Effector memory CD4-positive, alpha-beta T cell (primary cell): ENCODE measurements around the gene EIF1AX.
"Not testable (repeated sequence)": the region's sequence is repeated elsewhere in the genome, so short reads cannot be mapped to it uniquely, and the experiment has no call there.

ENCODE experiments used
- DNase-seq, 3 donors: peaks; one replicate each; pipeline ENCODE4 v3.0.0-alpha.2; 2020
- H3K27ac ChIP-seq: 2 replicates; pipeline ENCODE4 v1.7.0; 2013; ENCODE audit warnings: mild to moderate bottlenecking, low read length, moderate library complexity; ENCODE audit not compliant: insufficient read depth, poor library complexity, severe bottlenecking
- H3K27me3 ChIP-seq: replicated peaks from 2 replicates; pipeline ENCODE4 v1.7.0; 2013; ENCODE audit warnings: mild to moderate bottlenecking, low read length; ENCODE audit not compliant: insufficient read depth, control insufficient read depth, poor library complexity, severe bottlenecking
- H3K36me3 ChIP-seq: 2 replicates; pipeline ENCODE4 v1.7.0; 2013; ENCODE audit warnings: mild to moderate bottlenecking, low read length, moderate library complexity; ENCODE audit not compliant: control insufficient read depth, insufficient read depth
- H3K4me1 ChIP-seq: 2 replicates; pipeline ENCODE4 v1.7.0; 2013; ENCODE audit warnings: low read length, mild to moderate bottlenecking; ENCODE audit not compliant: control insufficient read depth, insufficient read depth, poor library complexity, severe bottlenecking
- H3K4me3 ChIP-seq: 2 replicates; pipeline ENCODE4 v1.7.0; 2013; ENCODE audit warnings: low read length, low read depth, mild to moderate bottlenecking; ENCODE audit not compliant: insufficient read depth, poor library complexity, severe bottlenecking
- H3K9me3 ChIP-seq: 2 replicates; pipeline ENCODE4 v1.7.0; 2013; ENCODE audit warnings: mild to moderate bottlenecking, low read length, moderate library complexity; ENCODE audit not compliant: control insufficient read depth

The EIF1AX gene

GRCh38 chrX:20129547-20129946, 12.1 kb downstream of the EIF1AX start:
- Histone ChIP-seq H3K27ac (no peak overlapping the region), H3K36me3 (peaks cover 47% of the 10 kb centered on the region), H3K4me1 (no peaks in the 10 kb centered on the region), H3K27me3 (no peaks in the 10 kb centered on the region), H3K4me3 (no peak overlapping the region), H3K9me3 (no peaks in the 10 kb centered on the region)
- no peak for DNase-seq

GRCh38 chrX:20128670-20129069, 13.0 kb downstream of the EIF1AX start:
- H3K4me1 ChIP-seq: no peaks in the 10 kb centered on the region
- no peak overlapping the region for H3K27ac ChIP-seq
- H3K4me3 ChIP-seq: no peak overlapping the region
- H3K36me3 ChIP-seq: peaks cover 44% of the 10 kb centered on the region
- no peaks in the 10 kb centered on the region for H3K9me3 ChIP-seq
- no peak for DNase-seq
- no peaks in the 10 kb centered on the region for H3K27me3 ChIP-seq

- H3K4me1 ChIP-seq, H3K9me3 ChIP-seq, DNase-seq, H3K4me3 ChIP-seq, H3K27ac ChIP-seq, H3K27me3 ChIP-seq: not testable (repeated sequence)
- H3K36me3 ChIP-seq: peaks cover 31% of the 10 kb centered on the region
These were observed 14.2 kb downstream of the EIF1AX start for GRCh38 chrX:20127440-20127839.

DNA sequence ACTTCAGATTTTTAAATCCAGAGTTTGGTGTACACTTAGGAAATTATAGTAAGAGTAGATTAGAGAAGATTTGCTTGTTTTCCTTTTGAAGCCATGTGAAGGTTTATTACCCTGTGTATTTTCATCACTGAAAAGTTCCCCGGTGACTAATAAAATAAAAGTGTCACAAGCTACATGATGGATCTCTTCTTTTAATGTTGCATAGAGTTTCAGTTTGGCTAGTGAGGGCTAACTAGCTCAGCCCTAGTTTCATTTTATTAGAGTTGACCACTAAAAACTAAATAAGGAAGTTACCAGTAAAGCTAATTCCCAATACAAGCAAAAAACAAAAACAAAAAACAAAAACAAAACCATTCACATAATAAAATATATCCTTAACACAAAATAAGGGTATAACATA, 14.8 kb downstream of the EIF1AX start:
- not testable (repeated sequence) for H3K4me1 ChIP-seq, H3K4me3 ChIP-seq, H3K27me3 ChIP-seq, H3K27ac ChIP-seq, H3K9me3 ChIP-seq, DNase-seq
- peaks cover 27% of the 10 kb centered on the region for H3K36me3 ChIP-seq

- H3K9me3 ChIP-seq: no peaks in the 10 kb centered on the region
- no peaks in the 10 kb centered on the region for H3K27me3 ChIP-seq
- DNase-seq: no peak
- no peak overlapping the region for H3K4me3 ChIP-seq
- H3K27ac ChIP-seq: no peak overlapping the region
- no peaks in the 10 kb centered on the region for H3K4me1 ChIP-seq
- H3K36me3 ChIP-seq: peaks cover 21% of the 10 kb centered on the region
These were observed 16.7 kb downstream of the EIF1AX start for GRCh38 chrX:20124964-20125363.

GRCh38 chrX:20118065-20118824, 23.4 kb downstream of the EIF1AX start:
- Histone ChIP-seq H3K4me1 (peaks cover 2% of the 10 kb centered on the region), H3K9me3 (no peaks in the 10 kb centered on the region), H3K4me3 (no peak overlapping the region), H3K27ac (no peak overlapping the region), H3K36me3 (no peaks in the 10 kb centered on the region), H3K27me3 (no peaks in the 10 kb centered on the region)
- no peak for DNase-seq

GRCh38 chrX:20116577-20117240, 24.9 kb downstream of the EIF1AX start, which contains the start of gene MAP7D2:
Gene MAP7D2 (minus strand): TSS chrX:20116907. CDS start chrX:20116879, 28 bp downstream.
- no peak for DNase-seq
- Histone ChIP-seq H3K27me3 (no peaks in the 10 kb centered on the region), H3K4me3 (no peak within 1 kb of the TSS), H3K27ac (no peak within 1 kb of the TSS), H3K36me3 (no peaks in the 10 kb centered on the region), H3K9me3 (no peaks in the 10 kb centered on the region), H3K4me1 (peaks cover 2% of the 10 kb centered on the region)

- DNase-seq: no peak
- Histone ChIP-seq H3K4me1 (peaks cover 2% of the 10 kb centered on the region), H3K4me3 (no peak overlapping the region), H3K36me3 (no peaks in the 10 kb centered on the region), H3K27ac (no peak overlapping the region), H3K27me3 (no peaks in the 10 kb centered on the region), H3K9me3 (no peaks in the 10 kb centered on the region)
These were observed 25.5 kb downstream of the EIF1AX start for GRCh38 chrX:20116087-20116576.

DNA sequence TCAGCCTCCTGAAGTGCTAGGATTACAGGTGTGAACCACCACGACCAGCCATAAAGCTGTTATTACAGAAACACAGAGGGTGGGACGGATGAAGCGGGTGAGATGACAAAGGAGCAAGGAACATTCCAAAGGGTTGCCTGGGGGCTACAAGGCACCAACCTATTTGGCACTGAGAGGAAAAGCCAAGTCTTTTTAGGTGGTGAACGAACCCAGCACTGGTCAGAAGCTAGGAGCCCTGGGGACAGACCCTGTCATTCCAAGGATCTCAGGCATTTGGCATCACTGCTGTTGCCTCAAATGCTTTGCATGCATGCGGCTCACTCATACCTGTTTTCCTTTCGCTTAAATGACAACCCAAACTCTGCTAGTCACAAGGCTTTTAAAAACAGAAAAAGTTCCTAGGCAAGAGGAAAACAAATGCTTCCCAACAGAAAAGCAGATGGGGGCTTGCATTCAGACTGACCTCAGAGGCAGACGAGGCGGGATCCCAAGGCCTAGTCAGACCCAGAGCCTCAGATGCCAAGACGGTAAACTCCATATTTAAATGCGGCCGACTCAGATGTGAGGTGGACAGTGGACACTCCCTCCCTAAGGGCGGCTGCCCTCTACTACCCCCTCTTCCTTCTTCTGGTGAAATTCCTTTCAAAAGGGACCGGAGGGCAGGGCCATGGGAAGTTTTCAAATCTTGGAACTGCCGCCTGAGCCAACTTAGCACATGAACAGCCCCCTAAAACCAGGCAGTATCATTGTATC, 29.4 kb downstream of the EIF1AX start:
- no peak overlapping the region for H3K4me3 ChIP-seq
- H3K4me1 ChIP-seq: no peaks in the 10 kb centered on the region
- no peak overlapping the region for H3K27ac ChIP-seq
- no peak for DNase-seq
- H3K27me3 ChIP-seq: no peaks in the 10 kb centered on the region
- H3K9me3 ChIP-seq: no peaks in the 10 kb centered on the region
- no peaks in the 10 kb centered on the region for H3K36me3 ChIP-seq

DNA sequence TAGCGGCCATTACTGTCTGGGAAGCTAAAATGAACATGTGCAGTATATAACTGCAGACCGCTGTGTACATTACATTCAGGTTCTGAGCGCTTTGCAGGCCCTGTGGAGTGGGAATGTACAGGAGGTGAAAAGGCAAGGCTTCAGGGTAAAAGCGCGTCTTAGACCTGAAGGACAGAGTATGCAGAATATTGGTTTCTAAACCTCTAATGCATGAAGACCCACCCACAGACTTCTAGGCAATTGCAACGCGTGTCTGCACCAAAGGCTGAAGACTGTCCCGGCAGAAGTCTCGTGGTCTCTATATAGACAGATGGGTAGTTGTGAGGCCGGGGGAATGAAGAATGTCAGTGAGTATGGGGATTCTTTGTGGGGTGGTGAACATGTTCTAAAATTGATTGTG, 30.4 kb downstream of the EIF1AX start:
- DNase-seq: no peak

More for the DNA sequence above, 30.4 kb downstream of the EIF1AX start:
- no peaks in the 10 kb centered on the region for H3K27me3 ChIP-seq
- H3K4me1 ChIP-seq: no peaks in the 10 kb centered on the region
- H3K27ac ChIP-seq: no peak overlapping the region
- no peaks in the 10 kb centered on the region for H3K36me3 ChIP-seq
- no peak overlapping the region for H3K4me3 ChIP-seq
- no peaks in the 10 kb centered on the region for H3K9me3 ChIP-seq
